Choroid plexus epithelial cell (primary cell): ENCODE data around the gene MLXIP.
A peak's percentile ranks its signal among the peaks of the same experiment; 100 is the strongest.

Source experiments
- DNase-seq: peaks from one replicate; pipeline ENCODE4 v3.0.0-alpha.2; 2010; ENCODE audit warnings: low read depth
- H3K4me3 ChIP-seq: 2 replicates; pipeline ENCODE4 v1.5.1; 2011; ENCODE audit warnings: low read depth, mild to moderate bottlenecking, control low read depth, low read length, moderate library complexity
- TF ChIP-seq, protein P1 (sequence below): conservative IDR thresholded peaks from 2 replicates; pipeline ENCODE4 v1.5.1; 2011; ENCODE audit warnings: low read depth, mild to moderate bottlenecking, control low read depth, inconsistent platforms, low read length, moderate library complexity

Gene MLXIP

DNA sequence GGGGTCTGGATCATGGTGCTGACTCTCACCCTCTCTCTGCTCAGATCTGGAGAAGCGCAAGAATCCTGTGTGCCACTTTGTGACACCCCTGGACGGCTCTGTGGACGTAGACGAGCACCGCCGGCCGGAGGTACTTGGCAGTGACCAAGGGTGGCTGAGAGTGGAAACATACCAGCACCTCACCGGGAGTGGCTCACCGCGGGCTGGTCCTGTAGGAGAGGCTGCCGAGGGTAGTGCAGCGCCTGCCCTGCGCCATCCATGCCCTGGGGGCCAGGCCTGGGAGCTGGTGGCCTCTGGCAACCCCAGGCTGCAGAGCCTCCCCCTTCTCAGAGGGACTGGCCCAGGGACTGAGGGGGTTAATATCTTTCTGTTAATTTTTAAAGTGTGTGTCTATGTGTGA, 49.3 kb downstream of the MLXIP start:
- TF ChIP-seq, protein P1, sequence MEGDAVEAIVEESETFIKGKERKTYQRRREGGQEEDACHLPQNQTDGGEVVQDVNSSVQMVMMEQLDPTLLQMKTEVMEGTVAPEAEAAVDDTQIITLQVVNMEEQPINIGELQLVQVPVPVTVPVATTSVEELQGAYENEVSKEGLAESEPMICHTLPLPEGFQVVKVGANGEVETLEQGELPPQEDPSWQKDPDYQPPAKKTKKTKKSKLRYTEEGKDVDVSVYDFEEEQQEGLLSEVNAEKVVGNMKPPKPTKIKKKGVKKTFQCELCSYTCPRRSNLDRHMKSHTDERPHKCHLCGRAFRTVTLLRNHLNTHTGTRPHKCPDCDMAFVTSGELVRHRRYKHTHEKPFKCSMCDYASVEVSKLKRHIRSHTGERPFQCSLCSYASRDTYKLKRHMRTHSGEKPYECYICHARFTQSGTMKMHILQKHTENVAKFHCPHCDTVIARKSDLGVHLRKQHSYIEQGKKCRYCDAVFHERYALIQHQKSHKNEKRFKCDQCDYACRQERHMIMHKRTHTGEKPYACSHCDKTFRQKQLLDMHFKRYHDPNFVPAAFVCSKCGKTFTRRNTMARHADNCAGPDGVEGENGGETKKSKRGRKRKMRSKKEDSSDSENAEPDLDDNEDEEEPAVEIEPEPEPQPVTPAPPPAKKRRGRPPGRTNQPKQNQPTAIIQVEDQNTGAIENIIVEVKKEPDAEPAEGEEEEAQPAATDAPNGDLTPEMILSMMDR = no peak
- no peak for DNase-seq
- no peak overlapping the region for H3K4me3 ChIP-seq

DNA sequence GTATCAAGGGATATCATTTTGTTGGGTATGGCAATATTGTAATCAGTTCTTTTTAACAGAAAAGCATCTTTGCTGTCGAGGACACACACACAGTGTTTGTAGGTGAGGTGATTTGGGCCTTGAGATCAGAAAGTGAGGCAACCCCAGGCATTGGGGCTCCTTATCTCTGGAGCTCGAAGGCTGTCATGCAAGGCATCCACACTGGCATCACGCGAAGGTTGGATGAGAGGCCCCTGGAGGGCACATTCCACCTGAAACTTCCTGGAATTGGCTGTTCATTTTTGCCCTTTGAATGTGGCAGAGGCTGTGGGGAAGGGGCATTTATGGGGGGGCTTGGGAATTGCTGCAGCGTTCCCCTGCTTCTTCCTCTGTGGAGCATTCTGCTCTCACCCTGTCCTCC, 49.9 kb downstream of the MLXIP start:
- no peak for DNase-seq
- TF ChIP-seq, protein P1 = no peak
- H3K4me3 ChIP-seq = no peak overlapping the region

DNA sequence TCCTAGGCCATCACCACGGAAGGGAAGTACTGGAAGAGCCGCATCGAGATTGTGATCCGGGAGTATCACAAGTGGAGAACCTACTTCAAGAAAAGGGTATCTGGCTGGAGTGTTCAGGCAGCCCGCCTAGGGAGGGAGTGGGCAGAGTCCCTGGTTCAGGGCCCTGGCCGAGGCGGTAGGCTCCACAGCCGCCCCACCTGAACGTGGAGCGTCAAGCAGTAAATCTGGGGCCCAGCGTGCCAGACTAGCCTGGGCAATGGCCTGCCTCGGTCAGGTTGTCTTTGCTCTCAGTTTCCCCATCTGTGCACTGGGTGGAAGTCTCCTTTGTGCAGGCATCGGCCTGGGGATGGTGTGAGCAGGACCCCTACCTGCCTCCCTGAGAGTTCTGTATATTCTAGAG, 50.6 kb downstream of the MLXIP start:
- TF ChIP-seq, protein P1 = no peak
- H3K4me3 ChIP-seq = no peak overlapping the region
- no peak for DNase-seq

DNA sequence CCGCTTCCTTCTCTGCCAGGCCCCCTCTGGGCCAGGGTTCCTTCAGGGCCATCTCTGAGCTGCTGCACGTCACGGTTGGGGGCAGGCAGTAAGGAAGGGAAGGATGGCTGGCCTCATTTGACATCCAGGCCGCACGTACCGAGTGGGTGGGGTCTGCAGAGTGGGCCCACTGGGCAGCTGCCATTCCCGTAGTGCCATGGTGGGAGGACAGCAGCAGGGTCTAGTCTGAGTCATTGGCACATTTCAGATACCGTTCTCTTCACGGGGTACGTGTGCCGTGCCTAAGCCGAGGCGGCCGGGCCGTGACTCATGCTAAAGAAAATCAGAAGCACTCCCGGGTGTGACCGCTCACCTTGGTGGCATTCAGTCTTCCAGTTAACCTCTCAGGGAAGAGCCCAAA, 51.6 kb downstream of the MLXIP start:
- no peak overlapping the region for H3K4me3 ChIP-seq
- peak; percentile 35 for DNase-seq
- TF ChIP-seq, protein P1 = no peak

DNA sequence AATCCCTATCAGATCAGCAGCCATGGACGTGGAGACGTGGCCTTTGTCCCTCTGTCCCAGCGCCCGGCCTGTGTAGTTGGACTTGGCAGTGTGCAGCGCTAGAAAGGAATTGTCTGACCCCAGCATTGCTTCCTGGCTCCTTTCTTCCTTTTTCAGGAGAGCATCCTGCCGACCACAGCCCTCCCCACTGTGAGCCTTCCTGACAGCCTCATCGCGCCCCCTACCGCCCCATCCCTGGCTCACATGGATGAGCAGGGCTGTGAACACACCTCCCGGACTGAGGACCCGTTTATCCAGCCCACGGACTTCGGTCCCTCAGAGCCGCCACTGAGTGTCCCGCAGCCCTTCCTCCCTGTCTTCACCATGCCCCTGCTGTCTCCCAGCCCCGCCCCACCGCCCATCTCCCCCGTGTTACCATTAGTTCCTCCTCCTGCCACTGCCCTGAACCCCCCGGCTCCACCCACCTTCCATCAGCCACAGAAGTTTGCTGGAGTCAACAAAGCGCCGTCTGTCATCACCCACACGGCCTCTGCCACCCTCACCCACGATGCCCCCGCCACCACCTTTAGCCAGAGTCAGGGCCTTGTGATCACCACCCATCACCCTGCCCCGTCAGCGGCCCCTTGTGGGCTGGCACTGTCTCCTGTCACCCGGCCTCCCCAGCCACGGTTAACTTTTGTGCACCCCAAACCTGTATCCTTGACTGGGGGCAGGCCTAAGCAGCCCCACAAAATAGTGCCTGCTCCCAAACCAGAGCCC, 54.8 kb downstream of the MLXIP start:
- no peak overlapping the region for H3K4me3 ChIP-seq
- TF ChIP-seq, protein P1 = peak; percentile 52
- DNase-seq = peak; percentile 45

DNA sequence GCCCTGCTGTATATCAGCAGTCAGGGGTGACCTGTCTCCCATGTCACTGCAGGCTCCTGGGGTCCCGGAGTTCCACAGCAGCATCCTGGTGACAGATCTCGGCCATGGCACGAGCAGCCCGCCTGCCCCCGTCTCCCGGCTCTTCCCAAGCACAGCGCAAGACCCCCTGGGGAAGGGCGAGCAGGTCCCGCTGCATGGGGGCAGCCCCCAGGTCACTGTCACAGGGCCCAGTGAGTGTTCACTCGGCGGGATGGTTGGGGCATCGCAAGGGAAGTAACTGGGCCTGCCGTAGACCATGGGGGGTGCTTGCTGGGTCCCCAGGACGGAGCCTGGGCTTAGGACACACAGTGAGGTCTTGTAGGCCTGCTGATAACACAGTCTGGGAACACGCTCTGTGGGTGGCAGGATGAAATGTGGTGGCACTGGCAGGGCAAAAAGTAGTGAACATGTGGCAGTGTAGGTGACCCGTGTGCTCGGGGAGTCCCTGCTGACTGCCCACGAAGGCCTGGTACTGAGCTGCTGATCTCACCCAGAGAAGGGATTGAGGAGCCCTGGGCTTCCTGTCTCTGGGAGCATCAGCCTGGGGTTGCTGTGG, 57.0 kb downstream of the MLXIP start:
- no peak overlapping the region for H3K4me3 ChIP-seq
- DNase-seq = no peak
- TF ChIP-seq, protein P1 = no peak

DNA sequence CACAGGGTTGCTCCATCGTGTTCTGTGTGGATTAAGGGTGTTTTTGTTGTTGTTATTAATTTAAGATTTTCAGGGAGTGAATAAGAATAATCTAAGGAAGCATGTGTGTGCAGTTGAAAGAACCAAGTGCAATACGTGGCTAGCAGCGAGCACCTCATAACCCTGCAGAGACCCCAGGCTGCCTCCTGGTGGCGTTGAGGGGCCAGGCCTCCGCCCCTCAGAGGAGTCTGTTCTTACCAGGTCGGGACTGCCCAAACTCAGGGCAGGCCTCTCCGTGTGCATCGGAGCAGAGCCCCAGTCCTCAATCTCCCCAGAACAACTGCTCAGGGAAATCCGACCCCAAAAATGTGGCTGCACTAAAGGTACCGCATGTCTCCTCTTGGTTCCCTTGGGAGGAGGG, 58.7 kb downstream of the MLXIP start:
- DNase-seq = no peak
- TF ChIP-seq, protein P1 = peak; percentile 31
- H3K4me3 ChIP-seq = no peak overlapping the region
